HuH-7.5 (cell line): ENCODE results near the gene GLIPR2.

Experiments used
- DNase-seq: peaks from one replicate; pipeline ENCODE4 v3.0.0; 2011; ENCODE audit warnings: low spot score

Gene GLIPR2

GRCh38 chr9:36194326-36195000 lies 57.9 kb downstream of the GLIPR2 start:
- no peak for DNase-seq

GRCh38 chr9:36204906-36205547 lies 68.5 kb downstream of the GLIPR2 start:
- DNase-seq: peak; percentile 38

- no peak for DNase-seq
Measured at GRCh38 chr9:36207016-36207415, 70.5 kb downstream of the GLIPR2 start.

- no peak for DNase-seq
Measured at GRCh38 chr9:36207546-36208012, 71.0 kb downstream of the GLIPR2 start.

- DNase-seq: no peak
Measured at GRCh38 chr9:36208521-36209253, 72.2 kb downstream of the GLIPR2 start.

GRCh38 chr9:36210722-36211121 lies 74.2 kb downstream of the GLIPR2 start:
- no peak for DNase-seq

GRCh38 chr9:36211510-36211909 lies 75.0 kb downstream of the GLIPR2 start:
- DNase-seq: no peak

- no peak for DNase-seq
Measured at GRCh38 chr9:36213387-36213786, 76.9 kb downstream of the GLIPR2 start.
